HG03342 (cell line): ENCODE measurements around the gene ZBTB44.
"Not testable (repeated sequence)": the region's sequence is repeated elsewhere in the genome, so short reads cannot be mapped to it uniquely, and the experiment has no call there.

Source experiments
- ATAC-seq: cut with Tn5 transposase; IDR thresholded peaks from one replicate; pipeline ENCODE4 v1.9.1; 2021; ENCODE audit warnings: mild to moderate bottlenecking, moderate library complexity; ENCODE audit not compliant: unreplicated experiment

The ZBTB44 gene

GRCh38 chr11:130202009-130202817, 112.5 kb downstream of the ZBTB44 start:
- ATAC-seq, result no peak

- no peak for ATAC-seq
These were observed 113.7 kb downstream of the ZBTB44 start for GRCh38 chr11:130201026-130201425.

- ATAC-seq, result no peak
These were observed 114.9 kb downstream of the ZBTB44 start for GRCh38 chr11:130199792-130200191.

- ATAC-seq, result no peak
These were observed 115.8 kb downstream of the ZBTB44 start for GRCh38 chr11:130198964-130199363.

- ATAC-seq, result no peak
These were observed 116.4 kb downstream of the ZBTB44 start for GRCh38 chr11:130198292-130198691.

GRCh38 chr11:130197386-130198035, 117.2 kb downstream of the ZBTB44 start:
- no peak for ATAC-seq

GRCh38 chr11:130194241-130195023, 120.3 kb downstream of the ZBTB44 start:
- ATAC-seq, result no peak

- not testable (repeated sequence) for ATAC-seq
These were observed 121.2 kb downstream of the ZBTB44 start for GRCh38 chr11:130193551-130193950.

GRCh38 chr11:130192845-130193267, 121.9 kb downstream of the ZBTB44 start:
- ATAC-seq, result no peak

- ATAC-seq, result no peak
These were observed 122.8 kb downstream of the ZBTB44 start for GRCh38 chr11:130191896-130192295.

GRCh38 chr11:130190371-130190881, 124.3 kb downstream of the ZBTB44 start:
- no peak for ATAC-seq

- no peak for ATAC-seq
These were observed 125.1 kb downstream of the ZBTB44 start for GRCh38 chr11:130189492-130190210.

GRCh38 chr11:130188585-130189347, 126.0 kb downstream of the ZBTB44 start:
- ATAC-seq, result no peak

- no peak for ATAC-seq
These were observed 126.7 kb downstream of the ZBTB44 start for GRCh38 chr11:130188047-130188446.

- ATAC-seq, result no peak
These were observed 127.6 kb downstream of the ZBTB44 start for GRCh38 chr11:130187096-130187495.

GRCh38 chr11:130183878-130184610, 130.7 kb downstream of the ZBTB44 start:
- no peak for ATAC-seq

- ATAC-seq, result peak; percentile 66
These were observed 133.1 kb downstream of the ZBTB44 start for GRCh38 chr11:130181295-130182272.

GRCh38 chr11:130180896-130181294, 133.8 kb downstream of the ZBTB44 start:
- ATAC-seq, result no peak
